HEK293T (cell line): ENCODE results near the gene CD81.

Experiments
- CTCF ChIA-PET: fragments of 350-600 bp; formaldehyde crosslinking; extraction: SDS; loops from one replicate; lab custom pipeline; 2021; ENCODE audit warnings: antibody characterized with exemption, inconsistent platforms; lab: Yijun Ruan, JAX
- POLR2A ChIA-PET: fragments of 350-600 bp; formaldehyde crosslinking; extraction: SDS; loops from one replicate; lab custom pipeline; 2020; ENCODE audit warnings: antibody characterized with exemption, inconsistent platforms; lab: Yijun Ruan, JAX
- DNase-seq: peaks from one replicate; pipeline ENCODE4 v3.0.0; 2012; ENCODE audit warnings: mixed read lengths; ENCODE audit errors: extremely low spot score
- ARNT ChIP-seq: fragments of 450-650 bp; IDR thresholded peaks from 2 replicates; pipeline ENCODE4 v1.6.1; 2017; ENCODE audit warnings: mild to moderate bottlenecking
- BHLHE40 ChIP-seq: fragments of 450-650 bp; IDR thresholded peaks from 2 replicates; pipeline ENCODE4 v1.6.1; 2016; ENCODE audit warnings: mild to moderate bottlenecking, moderate library complexity, borderline replicate concordance
- CTBP1 ChIP-seq: fragments of 450-650 bp; IDR thresholded peaks from 2 replicates; pipeline ENCODE4 v1.6.1; 2016; ENCODE audit warnings: borderline replicate concordance
- ELF4 ChIP-seq: fragments of 450-650 bp; IDR thresholded peaks from 2 replicates; pipeline ENCODE4 v1.6.1; 2017; ENCODE audit warnings: antibody characterized with exemption
- FOXA1 ChIP-seq: fragments of 450-650 bp; IDR thresholded peaks from 2 replicates; pipeline ENCODE4 v1.6.1; 2016; ENCODE audit warnings: mild to moderate bottlenecking
- FOXK2 ChIP-seq: fragments of 450-650 bp; IDR thresholded peaks from 2 replicates; pipeline ENCODE4 v1.6.1; 2016; ENCODE audit warnings: mild to moderate bottlenecking
- FOXM1 ChIP-seq: fragments of 450-650 bp; IDR thresholded peaks from 2 replicates; pipeline ENCODE4 v1.6.1; 2017; ENCODE audit warnings: mild to moderate bottlenecking, borderline replicate concordance
- HDGF ChIP-seq: fragments of 450-650 bp; IDR thresholded peaks from 2 replicates; pipeline ENCODE4 v1.6.1; 2017; ENCODE audit warnings: antibody characterized with exemption, borderline replicate concordance
- L3MBTL2 ChIP-seq: fragments of 450-650 bp; conservative IDR thresholded peaks from 2 replicates; pipeline ENCODE4 v1.6.1; 2016; ENCODE audit warnings: mild to moderate bottlenecking
- LEF1 ChIP-seq: fragments of 450-650 bp; IDR thresholded peaks from 2 replicates; pipeline ENCODE4 v1.6.1; 2017; ENCODE audit warnings: mild to moderate bottlenecking, borderline replicate concordance
- NFRKB ChIP-seq: fragments of 450-650 bp; IDR thresholded peaks from 2 replicates; pipeline ENCODE4 v1.6.1; 2016; ENCODE audit warnings: mild to moderate bottlenecking, moderate library complexity
- PKNOX1 ChIP-seq: fragments of 450-650 bp; IDR thresholded peaks from 2 replicates; pipeline ENCODE4 v1.6.1; 2016
- SP1 ChIP-seq: fragments of 450-650 bp; IDR thresholded peaks from 2 replicates; pipeline ENCODE4 v1.6.1; 2017
- SUZ12 ChIP-seq: fragments of 450-650 bp; IDR thresholded peaks from 2 replicates; pipeline ENCODE4 v1.6.1; 2016; ENCODE audit warnings: mild to moderate bottlenecking
- TARDBP ChIP-seq: fragments of 450-650 bp; IDR thresholded peaks from 2 replicates; pipeline ENCODE4 v1.6.1; 2016
- ZNF384 ChIP-seq: fragments of 450-650 bp; IDR thresholded peaks from 2 replicates; pipeline ENCODE4 v1.6.1; 2016

The CD81 gene

GRCh38 chr11:2378527-2379210 is 1.6 kb downstream of the CD81 start:
- ChIA-PET POLR2A (interaction anchor here (1.0 to 1.8 kb wide), 7 partner anchors 8 to 73 kb away, joined by 3 to 11 read pairs (median 6); partner anchors contain the start of gene TSSC4), CTCF (interaction anchor here (1.4 to 1.5 kb wide), 2 partner anchors 12 to 74 kb away, joined by 4 to 6 read pairs; no protein-coding TSS in a partner anchor)
- no peak for DNase-seq
- TF ChIP-seq ZNF384, result no peak
- no peak for TF ChIP-seq FOXA1
- no peak for TF ChIP-seq FOXK2
- no peak for TF ChIP-seq SP1
- TF ChIP-seq HDGF, result no peak
- TF ChIP-seq ELF4, result no peak
- no peak for TF ChIP-seq SUZ12

GRCh38 chr11:2379466-2380174 is 2.5 kb downstream of the CD81 start:
- POLR2A ChIA-PET, result no interaction called here
- TF ChIP-seq FOXM1, result no peak
- TF ChIP-seq ELF4, result no peak
- TF ChIP-seq ZNF384, result no peak
- TF ChIP-seq FOXK2, result no peak
- TF ChIP-seq FOXA1, result no peak
- no peak for DNase-seq
- CTCF ChIA-PET, result no interaction called here

- DNase-seq, result no peak
- TF ChIP-seq FOXM1 (no peak), ELF4 (no peak), ARNT (no peak), FOXK2 (no peak), PKNOX1 (no peak)
- ChIA-PET POLR2A (no interaction called here), CTCF (no interaction called here)
Observed at GRCh38 chr11:2380396-2380795, 3.3 kb downstream of the CD81 start.

- ChIA-PET POLR2A (no interaction called here), CTCF (no interaction called here)
- no peak for DNase-seq
- TF ChIP-seq ZNF384, result no peak
- TF ChIP-seq CTBP1, result no peak
- no peak for TF ChIP-seq SUZ12
- TF ChIP-seq FOXM1, result no peak
- no peak for TF ChIP-seq HDGF
- no peak for TF ChIP-seq BHLHE40
- TF ChIP-seq ARNT, result no peak
- no peak for TF ChIP-seq NFRKB
- TF ChIP-seq ELF4, result no peak
- TF ChIP-seq TARDBP, result no peak
- no peak for TF ChIP-seq SP1
- no peak for TF ChIP-seq FOXK2
- no peak for TF ChIP-seq L3MBTL2
Observed at GRCh38 chr11:2380807-2381350, 3.8 kb downstream of the CD81 start.

GRCh38 chr11:2381494-2382128 is 4.5 kb downstream of the CD81 start:
- no peak for DNase-seq
- ChIA-PET POLR2A (no interaction called here), CTCF (interaction anchor here (1.0 kb wide), 1 partner anchor 39 kb away, joined by 3 read pairs; no protein-coding TSS in a partner anchor)
- TF ChIP-seq SUZ12, result no peak
- TF ChIP-seq ZNF384, result no peak
- TF ChIP-seq HDGF, result no peak
- no peak for TF ChIP-seq FOXA1
- TF ChIP-seq BHLHE40, result no peak
- TF ChIP-seq LEF1, result no peak
- TF ChIP-seq FOXK2, result no peak
- TF ChIP-seq PKNOX1, result no peak
- no peak for TF ChIP-seq SP1
- TF ChIP-seq FOXM1, result no peak
- no peak for TF ChIP-seq ARNT

GRCh38 chr11:2382129-2382517 is 5.0 kb downstream of the CD81 start:
- ChIA-PET POLR2A (no interaction called here), CTCF (interaction anchor here (1.0 kb wide), 1 partner anchor 39 kb away, joined by 3 read pairs; no protein-coding TSS in a partner anchor)
- no peak for TF ChIP-seq SP1
- TF ChIP-seq ZNF384, result no peak
- no peak for TF ChIP-seq NFRKB
- no peak for TF ChIP-seq BHLHE40
- TF ChIP-seq ELF4, result no peak
- no peak for TF ChIP-seq FOXA1
- no peak for TF ChIP-seq CTBP1
- no peak for TF ChIP-seq HDGF
- TF ChIP-seq LEF1, result no peak
- no peak for DNase-seq
